ENCODE results near the gene ST7. TPM values are rescaled to one million over a fixed set of nuclear protein-coding genes. Genes with fewer than 3 reads are reported as not detected.

Gene ST7
- total RNA-seq, 4 donors from 2014 or later, result 13.5 to 24.9 (median 18.6) TPM

- no peaks in the 10 kb centered on the region for H3K9me3 ChIP-seq
- H3K27me3 ChIP-seq, result no peaks in the 10 kb centered on the region
- no peaks in the 10 kb centered on the region for H3K36me3 ChIP-seq
- TF ChIP-seq POLR2A (IDR thresholded peaks at IDR 0.05) (no peak), EP300 (IDR thresholded peaks at IDR 0.05) (no peak), CTCF (IDR thresholded peaks at IDR 0.05) (no peak)
- WGBS, 2 donors, result 88 to 92% methylated on average over 5 of the region's 5 CpGs
- peaks cover 0 to 10% (median 2%) of the 10 kb centered on the region in 4 donors for H3K4me1 ChIP-seq
- no peak overlapping the region for H3K27ac ChIP-seq
- H3K4me3 ChIP-seq, result no peak overlapping the region
- no peak for DNase-seq (ENCODE audit: low spot score in 2 of 2)
Measured at GRCh38 chr7:117090791-117091190, 137.5 kb downstream of the ST7 start.

- no peak overlapping the region for H3K27ac ChIP-seq
- TF ChIP-seq POLR2A (IDR thresholded peaks at IDR 0.05) (no peak), EP300 (IDR thresholded peaks at IDR 0.05) (no peak), CTCF (IDR thresholded peaks at IDR 0.05) (no peak)
- H3K36me3 ChIP-seq, result no peaks in the 10 kb centered on the region
- peaks cover 0 to 4% (median 0%) of the 10 kb centered on the region in 4 donors for H3K4me1 ChIP-seq
- no peaks in the 10 kb centered on the region for H3K9me3 ChIP-seq
- H3K27me3 ChIP-seq, result no peaks in the 10 kb centered on the region
- WGBS, 2 donors, result 52 to 75% methylated on average over 3 of the region's 3 CpGs
- DNase-seq (ENCODE audit: low spot score in 2 of 2), result no peak
- no peak overlapping the region for H3K4me3 ChIP-seq
Measured at GRCh38 chr7:117091721-117092120, 138.4 kb downstream of the ST7 start.

- Histone ChIP-seq H3K4me1 (peaks cover 0 to 2% (median 0%) of the 10 kb centered on the region in 4 donors), H3K27me3 (no peaks in the 10 kb centered on the region), H3K9me3 (no peaks in the 10 kb centered on the region), H3K4me3 (no peak overlapping the region), H3K27ac (no peak overlapping the region), H3K36me3 (no peaks in the 10 kb centered on the region)
- DNase-seq (ENCODE audit: low spot score in 2 of 2), result no peak
- no peak for TF ChIP-seq CTCF (IDR thresholded peaks at IDR 0.05)
- TF ChIP-seq EP300 (IDR thresholded peaks at IDR 0.05), result no peak
- TF ChIP-seq POLR2A (IDR thresholded peaks at IDR 0.05), result no peak
- 82 to 83% methylated on average over 3 of the region's 3 CpGs for WGBS, 2 donors
Measured at GRCh38 chr7:117092785-117093184, 139.5 kb downstream of the ST7 start.

- TF ChIP-seq EP300 (IDR thresholded peaks at IDR 0.05), result no peak
- TF ChIP-seq POLR2A (IDR thresholded peaks at IDR 0.05), result no peak
- TF ChIP-seq CTCF (IDR thresholded peaks at IDR 0.05), result no peak
- Histone ChIP-seq H3K4me1 (peaks cover 0 to 6% (median 0%) of the 10 kb centered on the region in 4 donors), H3K27ac (no peak overlapping the region), H3K27me3 (no peaks in the 10 kb centered on the region), H3K36me3 (no peaks in the 10 kb centered on the region), H3K9me3 (no peaks in the 10 kb centered on the region), H3K4me3 (no peak overlapping the region)
- 88 to 89% methylated on average over 3 of the region's 3 CpGs for WGBS, 2 donors
- DNase-seq (ENCODE audit: low spot score in 2 of 2), result no peak
Measured at GRCh38 chr7:117094457-117094856, 141.2 kb downstream of the ST7 start.

GRCh38 chr7:117095055-117095454, 141.8 kb downstream of the ST7 start:
- no peak for DNase-seq (ENCODE audit: low spot score in 2 of 2)
- no peaks in the 10 kb centered on the region for H3K36me3 ChIP-seq
- H3K27me3 ChIP-seq, result no peaks in the 10 kb centered on the region
- TF ChIP-seq POLR2A (IDR thresholded peaks at IDR 0.05) (no peak), CTCF (IDR thresholded peaks at IDR 0.05) (no peak), EP300 (IDR thresholded peaks at IDR 0.05) (no peak)
- peaks cover 0 to 6% (median 0%) of the 10 kb centered on the region in 4 donors for H3K4me1 ChIP-seq
- H3K4me3 ChIP-seq, result no peak overlapping the region
- WGBS, 2 donors, result 92 to 94% methylated on average over 5 of the region's 5 CpGs
- no peaks in the 10 kb centered on the region for H3K9me3 ChIP-seq
- H3K27ac ChIP-seq, result no peak overlapping the region

Measured in tibial nerve (tissue), 4 donors.